Coronary artery (tissue), 2 donors: ENCODE measurements around the gene SLC16A12.

ENCODE experiments used
- DNase-seq: peaks from one replicate; pipeline ENCODE4 v3.0.0-alpha.2; 2017; ENCODE audit warnings: low spot score
- H3K27ac ChIP-seq, 2 donors: fragments of 200-600 bp; sonication (generic); one replicate each; pipeline ENCODE4 v1.5.1; 2016 to 2019
- H3K4me3 ChIP-seq: fragments of 200-600 bp; sonication (generic); 2 replicates; pipeline ENCODE4 v1.5.1; 2016; ENCODE audit warnings: mild to moderate bottlenecking, moderate library complexity
- CTCF ChIP-seq: fragments of 200-600 bp; sonication (generic); IDR thresholded peaks from one replicate; pipeline ENCODE4 v1.5.1; 2019; ENCODE audit warnings: antibody characterized with exemption

Gene SLC16A12, protein sequence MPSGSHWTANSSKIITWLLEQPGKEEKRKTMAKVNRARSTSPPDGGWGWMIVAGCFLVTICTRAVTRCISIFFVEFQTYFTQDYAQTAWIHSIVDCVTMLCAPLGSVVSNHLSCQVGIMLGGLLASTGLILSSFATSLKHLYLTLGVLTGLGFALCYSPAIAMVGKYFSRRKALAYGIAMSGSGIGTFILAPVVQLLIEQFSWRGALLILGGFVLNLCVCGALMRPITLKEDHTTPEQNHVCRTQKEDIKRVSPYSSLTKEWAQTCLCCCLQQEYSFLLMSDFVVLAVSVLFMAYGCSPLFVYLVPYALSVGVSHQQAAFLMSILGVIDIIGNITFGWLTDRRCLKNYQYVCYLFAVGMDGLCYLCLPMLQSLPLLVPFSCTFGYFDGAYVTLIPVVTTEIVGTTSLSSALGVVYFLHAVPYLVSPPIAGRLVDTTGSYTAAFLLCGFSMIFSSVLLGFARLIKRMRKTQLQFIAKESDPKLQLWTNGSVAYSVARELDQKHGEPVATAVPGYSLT

DNA sequence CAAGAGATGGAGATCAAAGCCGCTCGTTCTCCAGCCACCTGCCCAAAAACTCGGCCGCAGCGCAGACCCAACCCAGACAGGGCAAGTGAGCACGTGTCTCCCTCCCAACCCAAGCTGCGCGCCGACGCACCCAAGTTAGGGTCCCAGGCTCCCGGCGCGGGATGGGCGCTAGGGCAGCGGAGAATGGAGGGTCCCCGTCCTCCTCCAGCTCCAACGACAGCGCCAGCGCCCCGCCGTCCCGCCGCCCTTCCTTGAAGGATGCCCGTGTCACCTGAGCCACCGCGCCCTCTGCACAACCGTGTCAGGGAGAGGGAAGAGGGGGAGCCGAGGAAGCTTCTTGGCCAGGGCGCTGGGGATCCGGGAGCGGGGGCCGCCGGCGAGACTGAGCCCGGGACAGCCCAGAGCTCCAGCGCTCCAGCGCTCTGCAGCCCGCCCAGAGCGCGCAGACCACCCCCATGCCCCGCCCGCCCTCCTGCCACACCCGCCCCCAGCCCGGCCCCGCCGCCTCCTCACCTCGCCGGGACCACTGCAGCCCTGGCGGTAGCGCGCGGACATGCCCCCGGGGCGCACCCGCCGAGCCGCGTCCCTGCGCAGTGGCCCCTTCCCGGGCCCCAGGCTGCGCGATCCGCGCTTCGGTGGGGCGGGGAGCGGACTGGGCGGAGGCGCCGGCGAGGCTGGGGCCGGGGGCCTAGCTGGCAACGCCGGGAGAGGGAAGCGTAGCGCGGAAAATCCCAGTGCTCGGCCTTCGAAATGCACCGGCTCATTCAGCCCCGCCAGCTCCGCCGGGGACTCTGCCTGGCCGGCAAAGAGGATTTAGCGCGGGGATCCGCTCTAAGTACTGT, at the start of gene SLC16A12:
Gene SLC16A12 (minus strand): TSS at position 424 of the 842 bp plus-strand sequence. CDS start 73,016 bp downstream, outside the sequence.
- no peak for TF ChIP-seq CTCF
- Histone ChIP-seq H3K4me3 (peak within 1 kb of the TSS; percentile 76), H3K27ac (peak within 1 kb of the TSS in 1 of 2 donors; percentile 42)
- no peak for DNase-seq

DNA sequence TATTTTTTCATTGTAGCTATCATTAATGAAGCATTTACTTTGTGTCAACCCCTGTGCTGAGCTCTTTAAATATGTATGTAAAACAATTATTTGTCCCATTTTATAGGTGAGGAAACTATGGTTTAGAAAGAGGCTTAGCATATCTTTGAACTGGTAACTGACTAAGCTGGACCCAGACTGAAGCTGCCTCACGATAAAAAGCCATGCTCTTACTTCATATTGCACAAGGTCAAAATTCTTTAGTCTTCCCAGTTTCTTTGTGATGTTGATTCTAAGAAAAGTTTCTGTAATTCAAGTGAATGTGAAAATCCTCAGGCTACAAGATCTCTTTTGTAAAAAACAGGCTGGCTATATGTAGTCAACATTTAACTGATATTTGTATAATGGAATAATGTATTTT, 46.6 kb upstream of the SLC16A12 start:
- Histone ChIP-seq H3K4me3 (no peak overlapping the region), H3K27ac (no peak overlapping the region)
- DNase-seq, result no peak
- no peak for TF ChIP-seq CTCF

GRCh38 chr10:89580243-89580642, 44.8 kb upstream of the SLC16A12 start:
- no peak for DNase-seq
- Histone ChIP-seq H3K27ac (no peak overlapping the region), H3K4me3 (no peak overlapping the region)
- TF ChIP-seq CTCF, result no peak

DNA sequence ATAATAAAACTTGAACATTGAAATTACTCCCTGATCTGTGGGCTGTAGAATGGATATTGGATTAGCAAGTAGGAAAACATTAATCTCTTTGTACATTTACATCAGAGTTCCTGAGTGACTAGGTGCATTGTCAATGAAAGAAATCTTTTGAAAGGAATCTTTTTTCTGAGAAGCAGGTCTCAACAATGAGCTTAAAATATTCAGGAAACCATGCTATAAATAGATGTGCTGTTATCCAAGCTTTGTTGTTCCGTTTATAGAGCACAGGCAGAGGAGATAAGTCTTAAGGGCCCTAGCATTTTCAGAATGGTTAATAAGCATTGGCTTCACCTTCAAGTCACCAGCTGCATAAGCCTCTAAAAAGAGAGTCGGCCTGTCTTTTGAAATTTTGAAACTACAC, 41.3 kb upstream of the SLC16A12 start:
- DNase-seq, result no peak
- Histone ChIP-seq H3K4me3 (no peak overlapping the region), H3K27ac (no peak overlapping the region)
- TF ChIP-seq CTCF, result no peak

- DNase-seq, result no peak
- H3K27ac ChIP-seq, result no peak overlapping the region
- no peak overlapping the region for H3K4me3 ChIP-seq
- TF ChIP-seq CTCF, result no peak
Measured at GRCh38 chr10:89576022-89576421, 40.6 kb upstream of the SLC16A12 start.

DNA sequence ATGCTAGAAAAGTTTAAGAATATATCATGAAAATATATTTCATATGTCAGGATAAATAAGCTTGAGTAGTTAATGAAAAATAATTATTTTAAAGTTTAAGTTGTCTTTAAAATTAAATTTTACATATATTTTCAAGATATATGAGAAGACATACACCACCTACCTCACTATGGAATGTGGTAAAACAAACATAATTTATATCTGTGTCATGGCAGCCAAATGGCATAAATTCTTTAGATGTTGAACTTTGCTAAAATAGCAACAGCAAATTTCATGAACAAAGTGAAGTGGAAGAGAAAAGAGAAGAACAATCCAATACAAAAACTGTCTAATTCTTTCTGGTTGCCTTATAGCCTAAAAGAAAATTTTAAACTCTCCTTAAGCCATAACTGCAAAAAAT, 39.6 kb upstream of the SLC16A12 start:
- TF ChIP-seq CTCF, result no peak
- H3K27ac ChIP-seq, result no peak overlapping the region
- DNase-seq, result no peak
- H3K4me3 ChIP-seq, result no peak overlapping the region
